Esophagus muscularis mucosa (tissue), 4 donors: ENCODE data around the gene NRXN3.

Experiments used
- EP300 ChIP-seq: sonication (generic); formaldehyde crosslinking; IDR thresholded peaks from one replicate; pipeline ENCODE4 v1.6.1; 2017; ENCODE audit warnings: antibody characterized with exemption
- POLR2A ChIP-seq: fragments of 450-650 bp; IDR thresholded peaks from one replicate; pipeline ENCODE4 v1.6.1; 2017; ENCODE audit warnings: antibody characterized with exemption, moderate library complexity, mild to moderate bottlenecking, low read depth
- TF ChIP-seq, protein P1 (sequence below), 3 experiments: fragments of 200-600 bp in 2 of 3; fragments of 450-650 bp in 1 of 3; sonication (generic) in 2 of 3; IDR thresholded peaks; one replicate each; pipeline ENCODE4 v1.5.1; 2017 to 2019; ENCODE audit warnings: antibody characterized with exemption in 3 of 3, mild to moderate bottlenecking in 2 of 3, moderate library complexity in 1 of 3

DNA sequence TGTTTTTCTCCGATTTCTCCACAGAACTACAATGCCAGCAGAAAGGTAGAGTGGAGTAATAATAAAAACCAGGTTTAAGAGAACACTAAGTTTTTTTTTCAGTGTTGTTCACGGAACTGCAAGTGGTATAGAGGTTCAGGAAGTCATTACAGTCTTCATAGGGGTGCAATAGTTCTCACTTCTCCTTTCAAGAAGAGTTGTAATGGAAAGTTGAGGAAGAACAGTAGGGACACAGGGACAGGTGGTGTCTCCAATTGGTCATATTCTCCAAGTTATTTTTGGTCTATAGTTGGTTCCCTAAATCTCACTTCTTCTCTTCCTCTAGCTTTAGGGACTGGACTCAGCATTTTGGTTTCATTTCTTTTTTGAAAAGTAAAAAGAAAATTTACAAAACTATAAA, 894.0 kb downstream of the NRXN3 start:
- TF ChIP-seq, protein P1, sequence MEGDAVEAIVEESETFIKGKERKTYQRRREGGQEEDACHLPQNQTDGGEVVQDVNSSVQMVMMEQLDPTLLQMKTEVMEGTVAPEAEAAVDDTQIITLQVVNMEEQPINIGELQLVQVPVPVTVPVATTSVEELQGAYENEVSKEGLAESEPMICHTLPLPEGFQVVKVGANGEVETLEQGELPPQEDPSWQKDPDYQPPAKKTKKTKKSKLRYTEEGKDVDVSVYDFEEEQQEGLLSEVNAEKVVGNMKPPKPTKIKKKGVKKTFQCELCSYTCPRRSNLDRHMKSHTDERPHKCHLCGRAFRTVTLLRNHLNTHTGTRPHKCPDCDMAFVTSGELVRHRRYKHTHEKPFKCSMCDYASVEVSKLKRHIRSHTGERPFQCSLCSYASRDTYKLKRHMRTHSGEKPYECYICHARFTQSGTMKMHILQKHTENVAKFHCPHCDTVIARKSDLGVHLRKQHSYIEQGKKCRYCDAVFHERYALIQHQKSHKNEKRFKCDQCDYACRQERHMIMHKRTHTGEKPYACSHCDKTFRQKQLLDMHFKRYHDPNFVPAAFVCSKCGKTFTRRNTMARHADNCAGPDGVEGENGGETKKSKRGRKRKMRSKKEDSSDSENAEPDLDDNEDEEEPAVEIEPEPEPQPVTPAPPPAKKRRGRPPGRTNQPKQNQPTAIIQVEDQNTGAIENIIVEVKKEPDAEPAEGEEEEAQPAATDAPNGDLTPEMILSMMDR (IDR thresholded peaks at IDR 0.05): no peak
- TF ChIP-seq POLR2A (no peak), EP300 (no peak)
